Testis (tissue), 3 donors: ENCODE measurements around the gene RAB33B. TPM values are rescaled to one million over a fixed set of nuclear protein-coding genes. Genes with fewer than 3 reads are reported as not detected.

ENCODE experiments used
- DNase-seq: peaks from one replicate; pipeline ENCODE4 v3.0.0-alpha.2; 2019
- H3K27ac ChIP-seq, 2 donors: fragments of 200-600 bp; sonication (generic); one replicate each; pipeline ENCODE4 v1.5.1; 2019
- H3K27me3 ChIP-seq: fragments of 200-600 bp; sonication (generic); one replicate; pipeline ENCODE4 v1.5.1; 2019
- H3K36me3 ChIP-seq: fragments of 200-600 bp; sonication (generic); one replicate; pipeline ENCODE4 v1.5.1; 2017; ENCODE audit warnings: low read depth; ENCODE audit errors: missing control alignments
- H3K4me1 ChIP-seq: fragments of 200-600 bp; sonication (generic); one replicate; pipeline ENCODE4 v1.5.1; 2019
- H3K4me3 ChIP-seq, 2 donors: fragments of 200-600 bp; sonication (generic); one replicate each; pipeline ENCODE4 v1.5.1; 2017 to 2019
- H3K9me3 ChIP-seq: fragments of 200-600 bp; sonication (generic); one replicate; pipeline ENCODE4 v1.5.1; 2017
- CTCF ChIP-seq, 3 experiments: fragments of 450-650 bp in 2 of 3; fragments of 200-600 bp in 1 of 3; sonication (generic) in 1 of 3; IDR thresholded peaks; one replicate each; pipeline ENCODE4 v1.5.1; 2016 to 2019; ENCODE audit warnings: antibody characterized with exemption in 3 of 3, mild to moderate bottlenecking in 2 of 3, moderate library complexity in 1 of 3
- POLR2A ChIP-seq: fragments of 450-650 bp; IDR thresholded peaks from one replicate; pipeline ENCODE4 v1.6.1; 2017; ENCODE audit warnings: antibody characterized with exemption, mild to moderate bottlenecking, moderate library complexity
- WGBS, 2 donors: methylation state at CpG; one replicate each; pipeline ENCODE4 v1.1.5; 2018; 5-methylcytosine and 5-hydroxymethylcytosine counted together
- intact Hi-C: fragments of 100-400 bp; cut with DNase I; formaldehyde crosslinking; loops from one replicate; pipeline ENCODE4 v1.15.1; 2023; ENCODE audit warnings: low total_unique reads
- polyA plus RNA-seq: library from polyadenylated mRNA; stranded (reverse); fragments of 350-450 nt; fragmentation: Illumina TruSeq; extraction: RNeasy Lipid Tissue Mini Kit (QIAGEN cat#74804); gene quantifications from one replicate; pipeline ENCODE4 v1.2.3, GENCODE V29; 2014; ENCODE audit warnings: low read depth, low replicate concordance; ENCODE audit not compliant: insufficient read depth
- total RNA-seq, 2 donors: library from RNA; depleted of rRNA; stranded (reverse); fragments of >200 nt; gene quantifications; one replicate each; pipeline ENCODE4 v1.2.3, GENCODE V29; 2016

The RAB33B gene
- total and polyA plus RNA-seq, 3 donors from 2014 or later, result 8.8 to 12.1 (median 10.9) TPM

DNA sequence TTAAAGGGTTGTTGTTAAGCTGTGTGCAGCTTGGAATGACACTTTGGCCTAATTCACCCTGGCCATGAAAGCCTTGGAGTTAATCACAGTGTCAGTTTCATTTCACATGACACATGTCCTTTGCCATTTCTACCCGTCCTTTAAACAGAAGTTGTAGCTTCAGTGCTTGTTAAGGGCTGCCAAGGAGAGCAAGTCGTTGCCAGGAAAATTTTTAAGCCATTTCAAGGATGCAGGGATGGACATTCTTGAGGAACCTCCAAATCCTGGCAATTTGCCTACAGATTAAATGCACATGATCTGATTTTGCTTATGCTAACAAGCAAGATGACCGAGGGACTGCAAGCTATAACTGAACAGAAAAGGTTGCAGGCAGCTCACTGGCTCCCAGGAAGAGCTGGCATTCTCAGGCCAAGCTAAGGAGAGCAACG, 61.6 kb downstream of the RAB33B start:
- intact Hi-C loops, result no loop called here
- no peak overlapping the region for H3K27ac ChIP-seq
- no peaks in the 10 kb centered on the region for H3K27me3 ChIP-seq
- WGBS, 2 donors, result 40 to 49% methylated on average over 4 of the region's 4 CpGs
- no peaks in the 10 kb centered on the region for H3K36me3 ChIP-seq
- no peak for DNase-seq
- no peaks in the 10 kb centered on the region for H3K9me3 ChIP-seq
- H3K4me3 ChIP-seq, result no peak overlapping the region
- H3K4me1 ChIP-seq, result peaks cover 4% of the 10 kb centered on the region
- TF ChIP-seq CTCF (IDR thresholded peaks at IDR 0.05), result no peak
- no peak for TF ChIP-seq POLR2A

DNA sequence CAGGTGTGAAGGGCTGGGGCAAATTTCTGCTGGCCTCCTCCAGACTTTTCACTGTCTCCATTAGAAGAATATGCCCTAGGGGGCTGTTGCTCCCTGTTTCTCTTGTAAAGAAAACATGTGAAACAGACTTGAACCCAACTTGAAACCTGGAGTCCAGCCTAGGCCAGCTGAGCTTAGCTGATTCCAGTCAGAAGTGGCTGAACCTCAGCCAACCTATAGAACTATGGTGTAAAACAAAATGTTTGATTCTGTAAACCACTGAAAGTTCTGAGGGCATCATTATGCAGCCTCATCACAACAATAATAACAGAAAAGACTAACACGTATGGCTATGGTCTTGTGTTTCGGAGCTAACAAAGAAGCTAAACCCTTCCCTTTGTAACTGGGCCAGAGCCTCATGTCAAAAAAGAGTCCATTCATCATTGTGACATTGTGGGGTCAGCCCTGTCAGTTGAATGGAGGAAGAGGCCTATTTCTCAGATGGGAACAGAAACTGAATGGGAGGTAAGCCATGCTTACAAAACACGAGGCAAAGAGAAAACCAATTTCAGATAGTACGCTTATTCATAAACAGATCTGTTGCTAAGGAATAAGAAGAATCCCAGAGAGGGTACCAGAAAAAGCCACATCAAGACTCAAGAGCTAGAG, 68.0 kb downstream of the RAB33B start:
- no peaks in the 10 kb centered on the region for H3K4me1 ChIP-seq
- H3K27ac ChIP-seq, result no peak overlapping the region
- intact Hi-C loops, result no loop called here
- H3K36me3 ChIP-seq, result no peaks in the 10 kb centered on the region
- 80 to 87% methylated on average over 4 of the region's 4 CpGs for WGBS, 2 donors
- H3K27me3 ChIP-seq, result no peaks in the 10 kb centered on the region
- no peak overlapping the region for H3K4me3 ChIP-seq
- no peaks in the 10 kb centered on the region for H3K9me3 ChIP-seq
- DNase-seq, result no peak
- TF ChIP-seq CTCF (IDR thresholded peaks at IDR 0.05), result no peak
- no peak for TF ChIP-seq POLR2A

DNA sequence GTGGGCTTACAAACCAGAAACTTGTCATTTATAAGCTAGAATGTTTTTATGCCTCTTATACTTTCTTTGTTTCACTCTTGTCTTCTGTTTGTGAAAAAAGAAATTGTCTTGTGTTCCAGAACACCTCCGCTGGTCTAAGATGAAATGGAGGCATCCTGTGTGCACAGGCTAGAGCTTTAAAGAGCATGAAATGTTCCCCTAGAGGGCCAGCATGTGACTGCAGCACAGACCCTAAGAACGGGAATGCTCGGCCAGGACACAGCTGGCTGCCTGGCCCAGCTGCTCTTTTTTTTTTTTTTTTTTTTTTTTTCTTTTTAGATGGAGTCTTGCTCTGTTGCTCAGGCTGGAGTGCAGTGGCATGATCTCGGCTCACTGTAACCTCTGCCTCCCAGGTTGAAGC, 68.5 kb downstream of the RAB33B start:
- no peak overlapping the region for H3K27ac ChIP-seq
- intact Hi-C loops, result no loop called here
- H3K9me3 ChIP-seq, result no peaks in the 10 kb centered on the region
- TF ChIP-seq POLR2A (no peak), CTCF (IDR thresholded peaks at IDR 0.05) (no peak)
- H3K4me1 ChIP-seq, result no peaks in the 10 kb centered on the region
- H3K36me3 ChIP-seq, result no peaks in the 10 kb centered on the region
- no peaks in the 10 kb centered on the region for H3K27me3 ChIP-seq
- DNase-seq, result no peak
- WGBS, 2 donors, result 50 to 66% methylated on average over 3 to 4 of the region's 4 CpGs
- H3K4me3 ChIP-seq, result no peak overlapping the region

DNA sequence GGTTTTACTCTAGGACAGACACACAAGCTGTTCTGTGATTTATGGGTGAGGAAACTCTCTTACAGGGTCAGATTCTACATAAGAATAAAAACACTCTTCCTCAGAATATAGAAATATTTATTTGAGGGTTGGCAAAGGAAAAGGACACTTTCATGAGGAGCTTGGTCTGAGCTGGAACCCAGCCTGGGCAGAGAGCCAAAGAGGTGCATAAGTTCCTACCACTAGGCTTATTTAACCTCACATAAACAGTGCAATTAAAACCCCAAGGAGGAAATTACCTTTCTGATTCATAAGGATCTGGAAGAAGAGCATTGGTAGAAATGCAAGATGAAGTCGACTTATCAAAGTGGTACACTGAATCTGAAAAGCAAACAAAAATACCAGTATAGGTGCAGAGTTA, 69.2 kb downstream of the RAB33B start:
- no peak for TF ChIP-seq POLR2A
- no peak for TF ChIP-seq CTCF (IDR thresholded peaks at IDR 0.05)
- DNase-seq, result no peak
- intact Hi-C loops, result no loop called here
- Histone ChIP-seq H3K4me1 (no peaks in the 10 kb centered on the region), H3K27ac (no peak overlapping the region), H3K9me3 (no peaks in the 10 kb centered on the region), H3K36me3 (no peaks in the 10 kb centered on the region), H3K4me3 (no peak overlapping the region), H3K27me3 (no peaks in the 10 kb centered on the region)
- WGBS, 2 donors, result 94 to 97% methylated on average over 1 of the region's 1 CpG

GRCh38 chr4:139524062-139524631, 70.2 kb downstream of the RAB33B start:
- TF ChIP-seq POLR2A, result no peak
- no peak for TF ChIP-seq CTCF (IDR thresholded peaks at IDR 0.05)
- Histone ChIP-seq H3K36me3 (no peaks in the 10 kb centered on the region), H3K27me3 (no peaks in the 10 kb centered on the region), H3K4me1 (no peaks in the 10 kb centered on the region), H3K9me3 (no peaks in the 10 kb centered on the region), H3K27ac (no peak overlapping the region), H3K4me3 (no peak overlapping the region)
- intact Hi-C loops, result no loop called here
- DNase-seq, result no peak
- 77 to 86% methylated on average over 4 of the region's 4 CpGs for WGBS, 2 donors
